ENCODE measurements around the gene LGI4.

DNA sequence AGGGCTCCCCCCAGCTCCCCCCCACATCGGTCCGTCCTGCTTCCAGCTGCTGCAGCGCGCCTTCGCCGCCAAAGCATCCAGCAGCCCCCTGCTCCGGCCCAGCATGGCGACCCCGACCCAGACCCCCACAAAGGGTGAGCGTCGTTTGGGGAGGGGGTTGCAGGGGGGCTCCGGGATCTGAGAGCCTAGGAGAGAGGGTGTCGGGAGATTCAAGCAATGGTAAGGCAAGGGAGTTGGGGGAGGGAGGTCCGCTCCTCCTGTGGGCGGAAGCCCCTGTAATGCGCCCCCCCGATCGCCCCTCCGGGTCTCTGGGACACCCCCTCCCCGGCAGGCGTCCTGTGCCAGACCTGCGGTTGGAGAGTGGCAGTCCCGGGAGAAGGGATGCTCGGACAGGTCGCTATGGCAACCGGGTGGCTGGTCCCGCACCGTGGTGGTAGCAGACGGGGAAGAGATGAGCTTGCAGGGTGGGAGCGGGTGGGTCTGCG lies 8.4 kb upstream of the LGI4 start, which contains the start of gene FXYD7:
- TF ChIP-seq, protein P1, sequence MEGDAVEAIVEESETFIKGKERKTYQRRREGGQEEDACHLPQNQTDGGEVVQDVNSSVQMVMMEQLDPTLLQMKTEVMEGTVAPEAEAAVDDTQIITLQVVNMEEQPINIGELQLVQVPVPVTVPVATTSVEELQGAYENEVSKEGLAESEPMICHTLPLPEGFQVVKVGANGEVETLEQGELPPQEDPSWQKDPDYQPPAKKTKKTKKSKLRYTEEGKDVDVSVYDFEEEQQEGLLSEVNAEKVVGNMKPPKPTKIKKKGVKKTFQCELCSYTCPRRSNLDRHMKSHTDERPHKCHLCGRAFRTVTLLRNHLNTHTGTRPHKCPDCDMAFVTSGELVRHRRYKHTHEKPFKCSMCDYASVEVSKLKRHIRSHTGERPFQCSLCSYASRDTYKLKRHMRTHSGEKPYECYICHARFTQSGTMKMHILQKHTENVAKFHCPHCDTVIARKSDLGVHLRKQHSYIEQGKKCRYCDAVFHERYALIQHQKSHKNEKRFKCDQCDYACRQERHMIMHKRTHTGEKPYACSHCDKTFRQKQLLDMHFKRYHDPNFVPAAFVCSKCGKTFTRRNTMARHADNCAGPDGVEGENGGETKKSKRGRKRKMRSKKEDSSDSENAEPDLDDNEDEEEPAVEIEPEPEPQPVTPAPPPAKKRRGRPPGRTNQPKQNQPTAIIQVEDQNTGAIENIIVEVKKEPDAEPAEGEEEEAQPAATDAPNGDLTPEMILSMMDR (conservative IDR thresholded peaks at IDR 0.05 in 1 of 2, IDR thresholded peaks at IDR 0.05 in 1 of 2; ENCODE audit: low read depth in 1 of 2, low read length in 2 of 2), result no peak
- TF ChIP-seq EZH2 (IDR thresholded peaks at IDR 0.05; ENCODE audit: low read length, missing control alignments), result no peak
